ENCODE results near the gene MED1.

MED1 gene

GRCh38 chr17:39400547-39401411, 50.3 kb downstream of the MED1 start:
- H3K4me3 ChIP-seq (ENCODE audit: low read depth, low read length), result peak overlapping the region; percentile 89
- no peak for DNase-seq
- TF ChIP-seq CTCF (IDR thresholded peaks at IDR 0.05; ENCODE audit: low read depth, low read length), result no peak
- H3K9me3 ChIP-seq, result no peaks in the 10 kb centered on the region
- peaks cover 6% of the 10 kb centered on the region; the same call in 1 of the 2 replicates for H3K36me3 ChIP-seq
- H3K27me3 ChIP-seq, result no peaks in the 10 kb centered on the region
- H3K4me1 ChIP-seq, result no peaks in the 10 kb centered on the region; the same call in 1 of the 2 replicates

DNA sequence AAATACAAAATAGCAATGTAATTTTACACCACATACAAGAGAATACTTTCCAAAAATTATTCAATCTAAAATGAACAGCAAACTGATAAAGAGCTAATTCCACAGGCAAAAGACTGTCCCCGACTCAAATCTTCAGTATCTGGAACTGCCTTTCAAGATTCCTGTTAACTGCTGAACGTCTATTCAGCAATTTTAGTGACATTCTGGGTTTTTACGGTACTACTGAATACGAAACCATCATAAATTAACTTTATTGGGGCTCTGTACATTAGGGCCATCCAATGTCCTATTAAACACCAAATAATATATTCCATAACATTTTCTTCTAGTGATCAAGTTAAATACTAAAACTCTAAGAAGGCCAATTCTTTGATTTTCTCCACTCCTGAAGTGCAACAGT, 51.3 kb downstream of the MED1 start:
- no peak for TF ChIP-seq CTCF (IDR thresholded peaks at IDR 0.05; ENCODE audit: low read depth, low read length)
- Histone ChIP-seq H3K27me3 (no peaks in the 10 kb centered on the region), H3K4me1 (no peaks in the 10 kb centered on the region; the same call in 1 of the 2 replicates), H3K4me3 (ENCODE audit: low read depth, low read length) (no peak overlapping the region), H3K9me3 (no peaks in the 10 kb centered on the region), H3K36me3 (0 out of 2 replicates have a peak, but pooled peaks cover 2% of the 10 kb centered on the region)
- DNase-seq, result no peak

DNA sequence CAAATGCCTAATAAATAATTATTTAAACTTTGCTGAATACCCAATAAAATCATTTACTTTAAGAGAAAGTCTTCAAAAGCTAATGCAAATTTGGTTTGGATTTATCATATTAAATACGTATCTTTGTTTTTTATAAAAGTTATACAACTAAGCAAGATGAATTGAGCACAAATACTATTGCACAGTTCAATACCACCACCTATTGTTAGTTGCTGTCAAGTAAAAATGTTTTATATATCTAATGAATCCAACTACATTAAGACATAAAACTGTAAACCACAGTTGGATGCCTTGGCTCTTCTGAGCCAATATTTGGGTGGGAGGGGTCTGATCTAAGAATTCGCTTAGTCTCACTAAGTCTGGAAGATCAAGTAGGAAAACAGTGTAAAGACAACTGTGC, 57.3 kb downstream of the MED1 start:
- Histone ChIP-seq H3K9me3 (no peaks in the 10 kb centered on the region), H3K4me3 (ENCODE audit: low read depth, low read length) (no peak overlapping the region), H3K27me3 (no peaks in the 10 kb centered on the region), H3K36me3 (no peaks in the 10 kb centered on the region), H3K4me1 (no peaks in the 10 kb centered on the region)
- TF ChIP-seq CTCF (IDR thresholded peaks at IDR 0.05; ENCODE audit: low read depth, low read length), result no peak
- no peak for DNase-seq

GRCh38 chr17:39391448-39391847, 59.6 kb downstream of the MED1 start:
- TF ChIP-seq CTCF (IDR thresholded peaks at IDR 0.05; ENCODE audit: low read depth, low read length), result no peak
- Histone ChIP-seq H3K9me3 (no peaks in the 10 kb centered on the region), H3K4me1 (no peaks in the 10 kb centered on the region), H3K4me3 (ENCODE audit: low read depth, low read length) (no peak overlapping the region), H3K36me3 (no peaks in the 10 kb centered on the region), H3K27me3 (no peaks in the 10 kb centered on the region)
- DNase-seq, result no peak

DNA sequence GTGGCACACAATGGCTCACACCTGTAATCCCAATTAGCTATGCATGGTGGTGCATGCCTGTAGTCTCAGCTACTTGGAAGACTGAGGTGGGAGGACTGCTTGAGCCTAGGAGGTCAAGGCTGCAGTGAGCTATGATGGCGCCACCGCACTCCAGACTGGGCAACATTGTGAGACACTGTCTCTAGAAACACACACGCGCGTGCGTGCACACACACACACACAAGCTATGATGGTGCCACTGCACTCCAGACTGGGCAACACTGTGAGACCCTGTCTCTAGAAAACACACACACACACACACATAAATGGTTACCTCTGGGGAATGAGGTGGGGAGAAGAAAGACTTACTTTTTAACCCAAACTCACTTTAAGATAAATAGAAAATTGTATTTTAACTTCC, 66.0 kb downstream of the MED1 start:
- H3K4me1 ChIP-seq, result no peaks in the 10 kb centered on the region
- no peaks in the 10 kb centered on the region for H3K9me3 ChIP-seq
- no peak for DNase-seq
- TF ChIP-seq CTCF (IDR thresholded peaks at IDR 0.05; ENCODE audit: low read depth, low read length), result no peak
- H3K27me3 ChIP-seq, result no peaks in the 10 kb centered on the region
- H3K36me3 ChIP-seq, result no peaks in the 10 kb centered on the region
- no peak overlapping the region for H3K4me3 ChIP-seq (ENCODE audit: low read depth, low read length)

DNA sequence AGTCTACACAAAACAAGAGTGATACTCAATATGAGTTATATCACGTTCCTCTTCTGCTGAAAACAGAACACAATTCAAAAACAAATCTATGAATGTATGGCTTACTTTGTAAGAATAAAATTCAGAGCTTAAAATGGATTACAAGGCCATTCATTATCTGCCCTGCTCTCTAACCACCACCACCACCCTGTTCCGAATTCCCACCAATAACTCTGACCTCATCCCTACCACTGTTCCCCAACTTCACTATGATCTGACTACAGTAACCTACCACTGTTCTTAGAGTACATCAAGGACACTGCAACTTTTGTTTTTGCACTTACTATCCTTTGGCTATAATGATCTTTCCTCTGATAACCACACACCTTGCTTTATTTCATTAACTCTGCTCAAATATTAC, 70.9 kb downstream of the MED1 start:
- DNase-seq, result no peak
- no peaks in the 10 kb centered on the region for H3K27me3 ChIP-seq
- no peaks in the 10 kb centered on the region for H3K9me3 ChIP-seq
- H3K4me1 ChIP-seq, result no peaks in the 10 kb centered on the region
- no peak for TF ChIP-seq CTCF (IDR thresholded peaks at IDR 0.05; ENCODE audit: low read depth, low read length)
- no peaks in the 10 kb centered on the region for H3K36me3 ChIP-seq
- H3K4me3 ChIP-seq (ENCODE audit: low read depth, low read length), result no peak overlapping the region
